ENCODE results near the gene DYNLT2.

Gene DYNLT2

DNA sequence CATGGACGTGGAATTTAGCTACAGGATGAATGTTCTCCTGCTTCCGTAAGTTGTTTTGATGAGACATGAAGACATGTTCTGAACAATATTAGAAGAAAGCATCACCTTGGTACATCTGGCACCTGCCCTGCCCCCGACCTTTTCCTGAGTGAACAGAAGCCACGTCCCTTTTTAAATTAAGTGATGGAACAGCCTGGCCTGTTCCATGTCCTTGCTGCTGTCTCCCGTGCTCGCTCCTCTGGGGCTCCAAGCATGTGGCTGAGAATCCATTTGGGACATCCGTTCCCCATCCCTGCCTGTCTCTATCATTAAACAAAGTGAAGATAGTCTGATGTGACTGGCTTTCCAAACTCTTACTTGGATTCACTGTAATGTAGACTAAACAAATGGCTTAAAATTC lies 36.4 kb upstream of the DYNLT2 start:
- TF ChIP-seq, protein P1, sequence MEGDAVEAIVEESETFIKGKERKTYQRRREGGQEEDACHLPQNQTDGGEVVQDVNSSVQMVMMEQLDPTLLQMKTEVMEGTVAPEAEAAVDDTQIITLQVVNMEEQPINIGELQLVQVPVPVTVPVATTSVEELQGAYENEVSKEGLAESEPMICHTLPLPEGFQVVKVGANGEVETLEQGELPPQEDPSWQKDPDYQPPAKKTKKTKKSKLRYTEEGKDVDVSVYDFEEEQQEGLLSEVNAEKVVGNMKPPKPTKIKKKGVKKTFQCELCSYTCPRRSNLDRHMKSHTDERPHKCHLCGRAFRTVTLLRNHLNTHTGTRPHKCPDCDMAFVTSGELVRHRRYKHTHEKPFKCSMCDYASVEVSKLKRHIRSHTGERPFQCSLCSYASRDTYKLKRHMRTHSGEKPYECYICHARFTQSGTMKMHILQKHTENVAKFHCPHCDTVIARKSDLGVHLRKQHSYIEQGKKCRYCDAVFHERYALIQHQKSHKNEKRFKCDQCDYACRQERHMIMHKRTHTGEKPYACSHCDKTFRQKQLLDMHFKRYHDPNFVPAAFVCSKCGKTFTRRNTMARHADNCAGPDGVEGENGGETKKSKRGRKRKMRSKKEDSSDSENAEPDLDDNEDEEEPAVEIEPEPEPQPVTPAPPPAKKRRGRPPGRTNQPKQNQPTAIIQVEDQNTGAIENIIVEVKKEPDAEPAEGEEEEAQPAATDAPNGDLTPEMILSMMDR (IDR thresholded peaks at IDR 0.05), result no peak

GRCh38 chr6:169786349-169786748 lies 35.0 kb upstream of the DYNLT2 start:
- TF ChIP-seq, protein P1 (IDR thresholded peaks at IDR 0.05), result no peak

DNA sequence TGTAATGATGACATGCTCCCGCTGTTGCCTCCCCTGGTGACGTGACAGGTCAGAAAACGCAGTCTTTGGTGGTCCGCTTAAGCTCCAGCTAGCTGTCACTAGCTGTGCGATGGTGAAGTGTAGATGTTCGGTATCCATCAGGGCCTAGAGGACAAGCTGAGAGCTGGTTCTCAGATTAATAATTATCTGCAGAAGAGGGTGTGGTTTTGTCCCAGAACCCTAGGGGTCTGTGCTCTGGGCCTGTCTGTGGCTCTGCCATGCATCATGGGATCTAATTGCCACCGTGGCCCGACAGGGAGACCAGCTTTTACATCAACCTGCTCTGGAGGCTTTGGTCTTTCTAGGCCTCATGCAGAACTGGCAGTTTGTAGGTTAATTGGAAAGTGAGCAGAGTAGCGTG lies 34.2 kb upstream of the DYNLT2 start:
- TF ChIP-seq, protein P1 (IDR thresholded peaks at IDR 0.05), result no peak

- TF ChIP-seq, protein P1 (IDR thresholded peaks at IDR 0.05), result no peak
These were observed 33.5 kb upstream of the DYNLT2 start for GRCh38 chr6:169784821-169785340.

DNA sequence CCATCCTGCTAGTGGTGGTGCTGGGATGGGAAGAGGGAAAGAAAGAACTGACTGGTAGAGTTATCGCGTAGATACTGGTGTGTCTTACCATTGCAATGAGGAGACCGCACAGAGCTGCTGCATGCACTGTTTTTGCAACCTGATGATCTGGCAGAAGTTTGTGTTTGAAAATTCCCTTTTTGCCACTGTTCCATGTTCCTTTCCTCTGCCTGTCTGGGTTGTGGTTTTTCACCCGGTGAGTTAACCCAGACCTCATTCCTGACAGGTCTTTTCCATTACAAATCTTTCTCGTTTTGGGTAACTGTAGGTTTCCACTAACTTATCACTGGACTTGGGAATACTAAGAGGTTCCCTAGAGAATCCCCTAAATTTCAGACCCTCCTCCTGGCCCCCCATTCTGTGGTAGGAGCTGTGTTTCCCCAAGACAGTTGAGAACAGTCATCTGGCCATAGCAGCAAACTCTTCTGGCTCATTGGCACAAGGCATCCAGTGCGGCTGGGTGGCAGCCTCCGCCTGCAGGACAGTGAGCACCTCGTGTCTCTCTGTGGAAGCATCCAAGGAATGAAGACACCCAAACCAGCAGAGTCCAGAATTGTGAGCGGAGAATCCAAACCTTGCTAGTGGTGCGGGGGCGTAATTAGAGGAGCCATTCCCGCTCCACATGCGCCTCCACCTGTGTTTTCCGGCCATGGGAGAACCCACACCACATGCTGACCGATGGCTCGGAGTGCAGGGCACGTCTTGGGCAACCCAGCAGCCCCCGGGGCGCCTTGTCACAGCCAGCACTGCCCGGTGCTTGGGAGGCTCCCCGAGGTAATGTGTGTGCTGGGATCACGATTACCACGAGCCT lies 32.8 kb upstream of the DYNLT2 start:
- TF ChIP-seq, protein P1 (IDR thresholded peaks at IDR 0.05), result no peak

- TF ChIP-seq, protein P1 (IDR thresholded peaks at IDR 0.05), result no peak
These were observed 32.0 kb upstream of the DYNLT2 start for GRCh38 chr6:169783401-169783800.

DNA sequence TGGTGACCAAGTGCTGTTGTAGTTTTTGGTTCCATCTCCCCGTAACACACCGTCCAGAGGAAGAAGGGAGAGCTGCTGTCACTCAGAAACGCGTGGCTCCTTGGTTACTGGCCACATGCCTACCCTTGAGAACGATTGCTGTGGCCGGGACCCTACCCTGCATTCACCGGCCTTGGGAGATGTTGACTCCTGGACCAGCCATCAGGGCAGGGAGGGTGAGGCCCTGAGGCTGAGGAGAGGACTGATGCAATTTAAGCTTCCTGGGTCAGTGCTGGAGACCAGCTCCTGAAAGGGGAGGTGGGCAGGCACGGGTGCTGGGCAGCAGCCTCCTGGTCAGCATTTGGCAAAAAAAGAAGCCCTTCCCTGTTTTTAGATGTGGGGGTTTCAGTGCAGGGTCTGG lies 31.6 kb upstream of the DYNLT2 start:
- TF ChIP-seq, protein P1 (IDR thresholded peaks at IDR 0.05), result no peak
